Measurements from ENCODE around the gene NXPH2.
A peak's percentile ranks its signal among the peaks of the same experiment; 100 is the strongest.

The NXPH2 gene

GRCh38 chr2:138779781-138780445 lies at the start of gene NXPH2:
NXPH2 (minus strand) TSS chr2:138780390; CDS start chr2:138780241, 149 bp downstream.
- DNase-seq, result peak; percentile 35

- peak; percentile 82 for DNase-seq
These were observed 49.2 kb upstream of the NXPH2 start for GRCh38 chr2:138829326-138829919.

- DNase-seq, result peak; percentile 87
These were observed 47.4 kb upstream of the NXPH2 start for GRCh38 chr2:138827426-138828054.

GRCh38 chr2:138823666-138824065 lies 43.5 kb upstream of the NXPH2 start:
- no peak for DNase-seq

- no peak for DNase-seq
These were observed 39.8 kb upstream of the NXPH2 start for GRCh38 chr2:138819964-138820363.

GRCh38 chr2:138818556-138818955 lies 38.4 kb upstream of the NXPH2 start:
- DNase-seq, result no peak

GRCh38 chr2:138814123-138814898 lies 34.1 kb upstream of the NXPH2 start:
- DNase-seq, result peak; percentile 87

GRCh38 chr2:138811431-138811830 lies 31.2 kb upstream of the NXPH2 start:
- no peak for DNase-seq

GRCh38 chr2:138794724-138795123 lies 14.5 kb upstream of the NXPH2 start:
- no peak for DNase-seq

- DNase-seq, result peak; percentile 65
These were observed 7.0 kb upstream of the NXPH2 start for GRCh38 chr2:138787053-138787666.

- DNase-seq, result peak; percentile 12
These were observed 2.2 kb upstream of the NXPH2 start for GRCh38 chr2:138782383-138782782.

- DNase-seq, result no peak
These were observed 718 bp upstream of the NXPH2 start for GRCh38 chr2:138780908-138781307.

- DNase-seq, result peak; percentile 14
These were observed 273 bp upstream of the NXPH2 start for GRCh38 chr2:138780446-138780880.

GRCh38 chr2:138779406-138779780 lies 797 bp downstream of the NXPH2 start:
- peak; percentile 35 for DNase-seq

- DNase-seq, result no peak
These were observed 2.2 kb downstream of the NXPH2 start for GRCh38 chr2:138777996-138778395.

- DNase-seq, result no peak
These were observed 4.5 kb downstream of the NXPH2 start for GRCh38 chr2:138775736-138776135.

GRCh38 chr2:138771534-138771933 lies 8.7 kb downstream of the NXPH2 start:
- DNase-seq, result no peak

GRCh38 chr2:138767101-138767500 lies 13.1 kb downstream of the NXPH2 start:
- DNase-seq, result no peak

GRCh38 chr2:138766464-138766863 lies 13.7 kb downstream of the NXPH2 start:
- no peak for DNase-seq

GRCh38 chr2:138763971-138764370 lies 16.2 kb downstream of the NXPH2 start:
- no peak for DNase-seq

- no peak for DNase-seq
These were observed 17.7 kb downstream of the NXPH2 start for GRCh38 chr2:138762533-138762932.

- DNase-seq, result no peak
These were observed 19.5 kb downstream of the NXPH2 start for GRCh38 chr2:138760676-138761075.

GRCh38 chr2:138757384-138757783 lies 22.8 kb downstream of the NXPH2 start:
- DNase-seq, result no peak
